GM18907 (cell line): ENCODE measurements around the gene PLD6.
"Not testable (repeated sequence)": the region's sequence is repeated elsewhere in the genome, so short reads cannot be mapped to it uniquely, and the experiment has no call there.

Experiments used
- ATAC-seq: cut with Tn5 transposase; IDR thresholded peaks from one replicate; pipeline ENCODE4 v1.9.1; 2021; ENCODE audit warnings: mild to moderate bottlenecking, moderate library complexity; ENCODE audit not compliant: unreplicated experiment

PLD6 gene

DNA sequence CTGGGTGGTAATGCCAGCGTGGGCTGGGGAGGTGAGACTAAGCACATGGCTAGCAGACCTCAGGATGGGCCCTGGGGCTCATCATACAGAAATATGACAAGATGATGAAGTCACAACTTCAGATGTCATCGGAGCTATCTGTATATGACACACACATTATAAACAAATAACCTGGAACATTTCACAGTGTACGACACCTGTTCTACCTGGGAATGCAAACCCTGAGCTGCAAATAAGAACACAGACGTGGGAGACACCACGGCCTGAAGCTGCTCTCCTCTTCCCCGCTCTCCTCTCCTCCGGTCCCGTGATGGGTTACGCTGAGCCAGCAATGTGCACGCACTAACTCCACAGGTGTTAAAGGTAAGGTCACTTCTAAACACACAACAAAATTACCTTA, 4.9 kb downstream of the PLD6 start:
- no peak for ATAC-seq

DNA sequence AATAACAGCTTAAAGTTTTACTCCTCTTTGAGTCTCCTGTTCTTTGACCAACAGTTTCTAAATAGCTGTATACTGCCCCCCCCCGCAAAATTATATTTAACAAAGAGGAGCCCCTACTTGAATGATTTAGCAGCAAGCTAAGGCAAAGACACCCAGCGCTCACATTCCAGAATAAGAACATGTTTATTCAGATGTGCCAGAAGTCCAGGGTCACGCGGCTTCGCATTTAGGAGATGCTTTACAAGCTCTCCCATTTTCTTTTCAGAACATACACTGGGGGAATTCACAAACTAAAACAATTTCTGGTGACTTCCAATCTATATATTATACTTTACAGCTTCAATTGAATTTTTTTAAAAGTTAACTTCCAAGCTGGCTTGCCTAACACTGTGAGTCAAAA, 5.3 kb downstream of the PLD6 start:
- ATAC-seq, result no peak

DNA sequence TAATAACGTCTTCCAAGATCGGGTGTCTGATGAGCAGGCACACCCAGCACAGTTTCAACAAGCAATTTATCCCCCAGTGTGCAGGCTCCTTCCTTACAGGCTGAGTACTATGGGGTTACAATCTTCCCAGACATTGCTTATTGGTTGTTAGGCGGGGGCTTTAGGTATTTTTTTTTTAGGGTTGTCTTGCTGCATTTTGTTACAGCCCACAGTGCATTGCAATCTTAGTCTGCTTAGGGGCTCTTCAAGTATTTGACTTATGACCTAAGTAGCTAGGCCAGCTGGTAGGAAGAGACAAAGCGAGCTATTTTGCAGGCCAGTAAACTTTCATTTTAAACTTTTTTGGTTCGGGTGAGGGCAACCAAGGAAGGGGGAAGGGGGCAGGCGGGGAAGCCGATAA, 5.8 kb downstream of the PLD6 start:
- ATAC-seq, result no peak

DNA sequence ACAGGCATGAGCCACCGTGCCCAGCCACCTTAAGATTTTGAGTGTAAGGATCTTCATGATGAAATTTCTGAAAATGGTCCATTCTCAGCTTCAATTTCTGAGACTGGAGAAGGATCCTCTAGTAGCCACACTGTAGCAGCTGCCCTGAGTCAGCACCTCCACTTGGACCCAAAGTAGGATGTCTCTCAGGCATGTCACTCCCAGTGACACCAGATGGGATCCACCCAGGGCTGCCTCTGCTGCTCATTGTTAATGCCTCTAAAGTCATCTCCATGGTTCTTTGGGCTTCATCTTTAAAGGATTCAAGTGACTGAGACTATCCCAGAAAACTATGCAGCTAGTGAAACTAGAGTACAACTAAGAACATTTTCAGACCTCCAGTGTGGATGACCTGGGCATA, 7.9 kb downstream of the PLD6 start:
- ATAC-seq, result no peak

DNA sequence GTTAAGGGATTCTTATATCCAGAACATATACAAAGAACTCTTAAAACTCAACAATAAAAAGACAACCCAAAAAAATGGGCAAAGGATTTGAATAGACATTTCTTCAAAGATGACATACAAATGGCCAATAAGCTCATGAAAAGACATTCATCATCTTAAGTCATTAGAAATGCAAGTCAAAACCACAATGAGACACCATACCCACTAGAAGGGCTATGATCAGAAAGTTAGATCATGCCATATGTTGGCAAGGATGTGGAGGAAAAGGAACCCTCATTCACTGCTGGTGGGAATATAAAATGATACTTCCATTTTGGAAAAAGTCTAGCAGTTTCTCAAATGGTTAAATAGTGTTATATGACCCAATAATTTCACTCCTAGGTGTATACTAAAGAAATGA, 9.4 kb downstream of the PLD6 start:
- no peak for ATAC-seq

DNA sequence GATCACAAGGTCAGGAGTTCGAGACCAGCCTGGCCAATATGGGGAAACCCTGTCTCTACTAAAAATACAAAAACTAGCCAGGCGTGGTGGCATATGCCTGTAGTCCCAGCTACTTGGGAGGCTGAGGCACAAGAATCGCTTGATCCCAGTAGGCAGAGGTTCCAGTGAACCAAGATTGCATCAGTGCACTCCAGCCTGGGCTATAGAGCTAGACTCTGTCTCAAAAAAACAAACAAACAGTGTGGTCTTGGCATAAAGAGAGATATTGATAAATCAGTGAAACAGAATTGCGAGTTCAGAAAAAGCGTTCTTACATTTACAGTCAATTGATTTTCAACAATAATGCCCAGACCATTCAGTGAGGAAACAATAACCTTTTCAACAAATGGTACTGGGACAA, 10.7 kb downstream of the PLD6 start:
- ATAC-seq, result not testable (repeated sequence)

DNA sequence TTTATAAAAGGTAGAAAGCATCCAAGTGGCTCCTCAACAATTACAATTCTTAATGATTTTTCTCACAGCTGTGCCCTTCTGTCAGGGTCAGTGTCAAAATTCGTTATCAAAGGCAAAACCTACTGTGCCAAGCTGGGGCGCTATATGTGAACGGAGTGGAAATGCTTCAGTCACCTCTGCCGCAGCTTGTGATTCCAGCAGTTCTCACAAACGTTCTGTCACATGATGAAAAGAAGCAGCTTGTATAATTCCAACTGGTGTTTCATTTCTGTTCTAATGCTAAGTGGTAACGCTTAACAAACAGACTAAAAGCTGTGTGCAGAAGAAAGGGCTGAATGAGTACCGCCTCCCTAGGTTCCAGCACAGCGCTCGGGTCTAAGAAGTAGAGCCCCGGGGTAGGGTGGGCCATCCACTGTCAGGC, 14.2 kb downstream of the PLD6 start:
- ATAC-seq, result no peak

DNA sequence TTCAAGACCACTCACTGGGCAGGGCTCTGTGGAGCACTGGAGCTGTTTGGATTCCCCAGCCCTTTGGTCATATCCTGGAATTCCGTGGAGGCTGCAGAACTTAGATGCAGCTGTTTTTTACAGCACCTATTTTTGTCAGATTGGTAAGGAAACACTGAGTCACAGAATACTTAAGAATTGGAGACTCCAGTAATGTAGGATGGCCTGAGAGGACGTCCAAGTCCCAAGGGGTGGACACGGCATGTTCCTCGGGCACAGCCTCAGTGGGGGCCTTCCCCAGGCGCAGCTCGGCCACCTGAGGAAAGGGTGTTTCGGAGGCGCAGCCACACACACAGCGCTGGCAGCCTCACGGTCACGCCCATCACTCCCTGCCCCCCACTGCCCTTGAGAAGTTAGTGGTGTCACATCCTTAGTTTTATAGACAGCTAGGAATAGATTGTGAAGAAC, 14.8 kb downstream of the PLD6 start:
- no peak for ATAC-seq

DNA sequence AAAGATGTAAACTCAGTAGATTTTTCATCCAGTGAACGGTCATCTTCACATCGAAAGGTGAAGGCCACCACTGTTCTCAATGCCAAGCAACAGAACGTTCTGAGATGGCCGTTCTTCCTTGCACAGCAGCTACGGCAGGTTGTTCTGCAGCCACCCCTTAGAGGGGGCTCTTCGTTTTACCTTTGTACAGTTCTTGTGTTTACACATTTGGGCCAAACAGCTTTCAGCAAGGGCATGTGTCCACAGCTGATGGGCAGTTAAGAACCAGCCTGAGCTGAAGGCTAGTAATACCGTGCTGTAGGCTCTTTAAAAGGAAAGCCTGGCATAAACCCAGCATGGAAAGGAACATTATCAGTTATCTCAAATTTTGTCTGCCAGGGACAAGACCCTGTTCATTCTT, 15.9 kb downstream of the PLD6 start:
- no peak for ATAC-seq

DNA sequence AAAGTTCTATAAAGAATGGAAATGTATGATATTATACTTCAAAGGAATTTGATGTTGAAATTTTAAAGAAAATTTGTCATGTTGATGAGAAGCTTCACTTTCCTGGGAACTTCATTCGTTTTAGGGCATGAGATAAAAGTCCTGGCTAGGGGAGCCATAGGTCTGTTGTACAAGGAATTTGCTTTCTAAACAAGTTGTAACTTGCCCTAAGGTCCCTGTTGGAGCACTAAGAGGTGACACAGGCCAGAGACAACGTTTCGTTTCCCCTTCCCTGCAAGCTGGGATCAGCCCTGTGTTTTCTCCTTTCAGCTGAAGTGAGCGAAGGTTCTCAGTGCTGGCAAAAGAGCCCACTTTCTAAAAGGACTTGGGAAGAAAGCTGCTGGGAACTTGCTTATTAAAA, 16.6 kb downstream of the PLD6 start:
- ATAC-seq, result no peak

DNA sequence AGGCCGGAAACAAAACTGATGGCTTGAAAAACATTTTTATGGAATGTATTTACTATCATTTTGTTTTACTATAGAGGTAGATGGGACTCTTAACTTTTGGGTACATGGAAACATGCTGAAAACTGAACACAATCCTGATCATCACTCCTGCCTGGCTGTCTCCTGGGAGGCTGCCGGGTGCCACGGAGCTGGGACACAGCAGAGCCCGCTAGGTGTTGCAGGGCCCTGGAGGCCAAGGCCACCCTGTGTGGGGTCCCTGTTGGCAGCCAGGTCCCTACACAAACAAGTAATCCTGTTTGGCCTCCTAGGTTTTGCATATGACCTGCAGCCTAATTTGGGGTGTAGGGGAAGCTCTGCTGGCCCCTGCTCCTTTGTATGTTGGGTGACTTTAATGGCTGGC, 17.5 kb downstream of the PLD6 start:
- no peak for ATAC-seq

DNA sequence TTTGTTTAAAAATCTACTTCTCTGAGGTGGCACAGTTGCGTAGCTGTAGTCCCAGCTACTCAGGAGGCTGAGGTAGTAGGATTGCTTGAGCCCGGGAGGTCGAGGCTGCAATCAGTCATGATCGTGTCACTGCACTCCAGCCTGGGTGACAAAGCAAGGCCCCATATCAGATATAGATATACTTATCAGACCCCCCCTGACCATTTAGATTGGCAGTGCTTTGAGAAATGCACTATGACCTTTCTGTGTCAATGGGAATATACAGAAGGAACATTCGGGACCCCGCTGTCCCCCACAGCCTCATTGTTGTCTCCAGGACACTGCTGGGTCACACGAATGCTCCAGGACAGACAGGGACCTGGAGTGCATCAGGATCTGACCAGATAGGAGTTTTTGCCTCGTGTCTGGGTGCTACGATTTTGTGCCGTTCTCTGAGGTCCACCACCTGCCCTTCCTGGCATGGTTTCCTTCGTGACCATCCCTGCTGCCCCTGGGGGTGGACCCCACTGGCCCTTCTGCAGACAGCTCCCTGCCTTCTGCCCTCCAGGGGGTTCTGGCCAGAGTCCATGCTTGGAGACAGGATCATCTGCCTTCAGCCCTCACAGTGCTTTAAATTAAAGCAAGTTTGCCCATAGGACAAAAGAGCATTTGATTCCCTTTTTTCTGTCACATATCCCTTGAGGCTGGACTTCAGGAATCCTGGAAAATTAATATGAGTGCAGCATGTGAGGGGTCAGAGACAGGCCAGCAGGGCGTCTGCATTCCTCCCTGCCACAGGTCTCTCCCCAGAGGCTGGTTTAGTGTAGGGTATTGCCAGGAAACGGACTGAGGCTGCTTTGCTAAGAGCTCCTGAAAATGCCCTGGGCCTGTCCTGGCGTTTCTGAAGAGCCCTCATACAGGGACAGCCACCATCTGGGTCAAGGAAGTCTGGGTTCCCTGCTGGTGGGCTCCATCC, 19.3 kb downstream of the PLD6 start:
- ATAC-seq, result no peak

DNA sequence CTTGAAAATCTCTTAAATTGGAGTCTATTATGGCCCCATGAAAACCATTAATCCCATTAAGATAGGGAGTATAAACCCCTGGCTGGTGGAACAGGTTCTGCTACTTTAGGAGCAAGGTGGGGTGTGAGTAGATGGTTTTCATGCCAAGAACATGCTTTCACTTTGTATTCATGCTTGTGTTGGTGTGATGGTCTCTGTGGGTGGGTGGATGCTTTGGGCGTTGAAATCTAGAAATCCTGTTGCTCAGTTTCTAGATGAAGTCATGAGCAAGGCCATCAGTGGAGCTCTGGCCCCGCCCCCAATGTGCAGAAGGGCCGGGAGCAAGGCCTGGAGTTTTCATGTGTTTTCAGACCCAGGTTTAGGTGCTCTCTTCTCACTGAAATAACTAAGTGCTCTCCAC, 20.1 kb downstream of the PLD6 start:
- no peak for ATAC-seq

DNA sequence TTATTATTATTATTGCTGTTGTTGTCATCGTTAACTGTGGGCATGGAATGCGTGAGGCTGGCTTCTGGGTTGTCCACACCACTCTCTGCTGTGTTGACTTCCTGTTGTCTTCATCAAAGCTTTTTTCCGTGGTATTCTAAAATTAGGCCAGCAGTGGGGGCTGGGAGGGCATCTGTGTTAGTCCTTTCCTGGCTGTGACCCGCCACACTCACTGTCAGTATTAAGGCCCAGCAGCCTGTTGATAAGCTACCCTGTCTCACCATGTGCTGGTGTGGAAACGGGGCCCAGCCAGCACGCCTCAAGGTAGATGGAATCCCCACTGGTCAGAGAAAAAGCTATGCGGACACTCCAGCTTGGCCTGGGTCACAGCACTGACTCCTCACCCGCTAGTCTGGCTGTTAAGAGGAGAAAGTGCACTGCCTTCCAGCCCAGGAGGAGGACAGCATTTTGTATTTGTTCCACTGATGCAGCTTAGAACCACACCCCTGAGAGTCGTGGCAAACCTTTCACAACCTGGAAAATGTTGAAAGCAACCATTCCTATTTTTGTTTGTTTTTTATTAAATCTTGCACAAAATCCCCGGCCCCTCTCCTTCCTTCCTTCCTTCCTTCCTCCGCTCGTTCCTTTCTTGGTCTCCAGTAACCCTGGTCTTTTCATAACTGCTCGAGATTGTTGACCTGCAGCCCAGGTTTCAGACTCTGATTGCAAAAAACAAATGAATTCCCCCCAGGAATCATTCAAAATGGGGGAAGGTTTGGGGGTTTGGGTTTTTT, 21.0 kb downstream of the PLD6 start:
- not testable (repeated sequence) for ATAC-seq

DNA sequence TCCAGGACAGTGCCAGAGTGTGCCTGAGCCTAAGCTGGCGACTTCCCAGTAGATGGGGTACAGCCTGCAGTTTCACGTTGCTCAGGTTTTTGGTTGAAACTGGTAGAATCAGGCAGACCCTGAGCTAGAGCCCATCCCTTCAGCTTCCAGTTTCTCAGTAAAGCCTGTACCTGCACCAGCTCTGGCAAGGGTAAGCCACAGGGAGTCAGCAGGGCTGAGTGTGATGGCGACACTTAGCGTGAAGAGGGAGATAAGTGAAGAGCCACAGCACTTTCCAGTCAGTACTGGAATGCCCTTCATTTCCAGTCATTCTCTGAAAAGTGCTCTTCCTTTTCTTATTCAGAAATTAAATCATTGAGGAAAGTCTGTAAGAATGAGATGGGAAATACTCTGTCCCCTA, 22.4 kb downstream of the PLD6 start:
- ATAC-seq, result no peak

DNA sequence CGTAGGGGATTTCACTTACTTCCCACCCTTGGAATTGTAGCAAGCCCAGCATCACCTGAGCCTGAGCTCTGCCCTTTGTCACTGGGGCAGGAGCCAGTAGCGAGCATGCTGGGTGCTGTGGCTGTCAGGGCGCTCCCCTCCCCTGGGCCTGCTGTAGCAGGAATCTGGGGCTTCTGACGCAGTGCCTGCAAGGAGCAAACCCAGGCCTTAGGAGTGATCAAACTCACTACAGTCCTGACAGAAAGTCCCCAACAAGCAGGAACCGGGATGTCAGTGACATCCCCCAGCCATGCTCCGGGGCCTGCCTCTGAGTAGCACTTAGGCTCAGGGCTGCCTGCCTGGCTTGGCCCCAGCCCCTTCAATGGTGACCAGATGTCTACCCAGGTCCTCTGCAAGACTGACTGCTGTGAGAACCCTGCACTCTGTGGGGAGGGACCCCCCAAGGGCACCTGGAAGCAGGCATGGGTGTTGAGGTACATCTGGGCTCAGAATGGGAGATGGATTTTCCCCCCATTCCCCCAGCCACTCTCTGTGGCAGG, 23.5 kb downstream of the PLD6 start:
- ATAC-seq, result no peak

DNA sequence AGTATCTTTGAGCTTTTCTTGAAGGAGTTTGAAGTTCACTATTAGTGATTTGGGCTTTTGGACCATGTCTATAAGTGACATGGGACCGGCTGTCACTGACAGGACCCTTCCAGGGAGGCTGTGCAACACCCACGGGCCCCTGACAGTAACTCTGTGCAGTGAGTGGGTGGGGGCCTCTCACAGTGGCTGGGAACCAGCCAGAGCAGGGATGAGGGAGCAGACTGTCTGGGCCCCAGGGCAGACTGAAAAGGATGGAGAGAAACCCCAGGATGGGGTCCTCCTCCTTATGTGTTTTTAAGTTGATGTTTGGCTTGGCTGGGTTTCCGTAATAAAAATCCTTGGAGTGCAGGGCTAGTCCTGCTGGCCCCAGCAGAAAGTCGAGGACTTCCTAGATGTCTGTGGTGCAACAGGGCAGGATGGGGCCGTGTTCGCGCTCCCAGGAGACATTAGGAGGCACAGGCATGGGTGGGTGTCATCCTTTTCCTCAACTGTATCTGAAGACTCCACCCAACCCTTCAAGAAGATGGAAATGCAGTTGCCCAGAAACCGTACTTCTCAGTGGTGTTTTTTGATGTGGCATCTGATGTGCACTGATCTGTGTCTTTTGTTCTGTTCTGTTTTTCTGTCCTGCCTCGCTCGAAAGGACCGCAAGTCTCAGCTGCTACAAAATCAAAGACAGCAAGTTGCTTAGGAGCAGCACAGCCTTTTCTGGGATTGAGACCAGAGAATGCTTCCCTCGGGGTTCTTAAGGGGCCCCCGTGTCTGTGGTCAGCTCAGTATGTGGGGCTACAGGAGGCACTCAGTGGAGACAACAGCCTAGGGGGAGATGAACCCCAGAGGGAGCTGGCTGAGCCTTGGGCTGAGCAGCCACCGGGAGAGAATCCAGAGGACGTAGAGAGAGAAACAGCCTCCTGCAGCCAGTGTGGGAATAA, 24.2 kb downstream of the PLD6 start:
- ATAC-seq, result no peak

DNA sequence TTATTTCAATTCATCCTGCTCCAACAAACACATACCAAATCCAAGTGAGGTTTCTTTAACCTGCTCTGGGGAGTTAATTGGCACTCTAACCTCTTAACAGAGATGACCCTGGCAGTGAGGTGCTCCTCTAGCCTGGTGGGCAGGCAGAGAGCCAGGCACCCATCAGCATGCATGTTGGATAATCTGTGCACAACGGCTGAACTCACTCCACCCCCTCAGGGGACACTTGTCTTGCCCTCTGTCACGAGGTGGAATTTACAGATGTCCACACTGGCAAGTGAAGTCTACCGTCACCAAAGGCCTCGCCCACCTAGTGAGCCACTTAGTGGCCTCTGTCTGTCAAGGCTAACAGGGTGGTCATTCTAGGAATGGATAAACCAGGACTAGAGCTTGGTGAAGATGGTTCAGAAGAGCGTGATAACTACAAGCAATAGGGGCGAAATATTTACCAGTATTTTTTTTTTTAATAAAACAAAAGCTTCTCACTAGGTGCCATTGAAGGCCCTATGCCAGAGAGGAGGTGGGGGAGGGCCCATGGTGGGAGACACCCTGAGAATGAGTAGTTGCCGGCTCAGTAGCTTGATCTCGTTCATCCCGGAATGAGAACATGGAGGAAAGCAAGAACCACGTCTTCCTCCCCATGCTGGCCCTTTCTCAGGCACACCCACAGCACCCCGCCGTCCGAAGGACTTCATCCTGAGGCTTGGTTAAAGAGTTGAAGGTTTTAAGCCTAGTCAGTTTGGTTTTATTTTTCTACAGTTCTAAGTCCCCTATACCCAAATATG, 25.2 kb downstream of the PLD6 start:
- no peak for ATAC-seq

DNA sequence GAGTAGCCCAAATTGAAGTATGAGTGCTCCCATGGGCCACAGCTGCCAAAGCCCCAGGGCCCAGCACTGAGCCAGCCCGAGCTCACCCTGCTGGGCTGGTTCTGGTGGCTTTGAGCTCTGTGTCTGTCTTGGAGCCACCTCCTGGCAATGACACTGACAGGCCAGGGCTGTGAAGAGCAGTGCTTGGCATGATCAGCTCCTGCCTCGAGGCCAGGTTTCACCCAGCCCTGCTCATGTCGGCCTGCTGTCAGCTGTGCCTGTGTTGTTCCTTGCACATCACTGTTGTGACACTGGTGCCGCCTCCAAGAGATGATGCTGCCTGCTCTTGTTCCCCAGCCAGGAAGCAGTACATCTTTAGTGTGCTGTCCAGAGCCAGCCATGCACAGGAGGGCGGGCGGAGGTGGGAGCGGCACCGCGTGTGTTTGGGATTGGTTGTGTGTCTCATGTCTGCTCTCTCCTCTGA, 26.0 kb downstream of the PLD6 start:
- ATAC-seq, result no peak

DNA sequence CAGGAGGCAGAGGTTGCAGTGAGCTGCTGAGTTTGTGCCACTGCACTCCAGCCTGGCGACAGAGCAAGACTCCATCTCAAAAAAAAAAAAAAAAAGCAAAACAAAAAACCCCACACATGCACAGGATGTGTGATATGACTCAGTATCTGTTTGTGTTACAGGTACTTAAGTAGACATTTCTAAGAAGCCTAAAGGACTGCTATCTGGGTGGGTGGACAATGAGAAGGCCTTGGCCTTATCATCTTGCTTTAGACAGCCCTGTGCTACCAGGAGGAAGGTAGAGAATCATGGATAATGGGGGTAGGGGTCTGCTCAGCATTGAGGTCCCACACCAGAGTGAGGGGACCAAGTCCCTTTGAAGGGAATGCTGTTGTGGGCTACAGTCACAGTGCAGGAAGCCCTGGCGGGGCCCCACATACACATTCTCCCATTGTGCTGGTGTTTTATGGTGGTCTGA, 26.7 kb downstream of the PLD6 start:
- no peak for ATAC-seq
